HG03442 (cell line): ENCODE measurements around the gene LIG3.
"Not testable (repeated sequence)": the region's sequence is repeated elsewhere in the genome, so short reads cannot be mapped to it uniquely, and the experiment has no call there.

Experiments used
- ATAC-seq: cut with Tn5 transposase; IDR thresholded peaks from one replicate; pipeline ENCODE4 v1.9.1; 2021; ENCODE audit warnings: mild to moderate bottlenecking, moderate library complexity; ENCODE audit not compliant: unreplicated experiment

LIG3 gene

DNA sequence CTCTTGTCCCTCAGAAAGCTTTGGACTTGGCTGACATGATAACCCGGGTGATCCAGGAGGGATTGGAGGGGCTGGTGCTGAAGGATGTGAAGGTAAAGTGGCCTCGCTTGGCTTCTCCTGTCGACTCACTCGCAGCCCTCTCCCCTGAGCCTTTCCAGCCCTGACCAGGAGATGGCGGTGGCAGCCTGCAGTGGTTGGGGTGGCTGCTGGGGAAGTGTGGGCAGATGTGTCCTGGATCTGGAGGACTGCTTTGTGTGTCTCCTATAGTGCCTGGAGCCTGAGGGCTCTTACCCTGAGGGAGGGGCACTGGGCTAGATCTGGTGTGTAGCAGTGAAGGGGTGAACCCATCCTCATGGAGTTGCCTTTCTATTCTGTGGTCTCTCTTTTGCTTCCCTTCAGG lies 17.9 kb downstream of the LIG3 start:
- no peak for ATAC-seq

DNA sequence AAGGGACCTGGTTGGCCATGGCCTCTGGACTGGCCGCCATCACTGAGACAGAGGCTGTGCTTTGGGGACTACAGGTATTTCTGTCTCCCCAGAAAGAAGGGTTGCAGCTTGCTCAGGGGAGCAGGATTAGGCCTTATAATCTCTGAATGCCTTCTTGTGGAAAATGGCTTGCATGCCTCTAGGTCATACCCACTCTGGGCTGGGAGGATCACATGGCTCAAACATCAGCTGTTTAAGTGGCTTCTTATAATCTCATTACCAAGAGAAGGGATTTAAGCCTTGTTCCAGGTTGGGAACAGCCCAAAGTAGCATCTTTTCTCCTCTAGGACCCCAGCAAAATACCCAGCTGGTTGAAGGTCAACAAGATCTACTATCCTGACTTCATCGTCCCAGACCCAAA lies 19.1 kb downstream of the LIG3 start:
- ATAC-seq = no peak

DNA sequence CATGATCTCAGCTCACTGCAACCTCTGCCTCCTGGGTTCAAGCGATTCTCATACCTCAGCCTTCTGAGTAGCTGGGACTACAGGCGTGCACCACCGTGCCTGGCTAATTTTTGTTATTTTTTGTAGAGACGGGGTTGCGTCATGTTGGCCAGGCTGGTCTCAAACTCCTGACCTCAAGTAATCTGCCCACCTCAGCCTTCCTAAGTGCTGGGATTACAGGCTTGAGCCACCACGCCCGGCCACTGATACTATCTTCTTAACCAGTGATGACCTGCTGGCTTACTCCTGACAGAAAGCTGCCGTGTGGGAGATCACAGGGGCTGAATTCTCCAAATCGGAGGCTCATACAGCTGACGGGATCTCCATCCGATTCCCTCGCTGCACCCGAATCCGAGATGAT lies 20.7 kb downstream of the LIG3 start:
- not testable (repeated sequence) for ATAC-seq

DNA sequence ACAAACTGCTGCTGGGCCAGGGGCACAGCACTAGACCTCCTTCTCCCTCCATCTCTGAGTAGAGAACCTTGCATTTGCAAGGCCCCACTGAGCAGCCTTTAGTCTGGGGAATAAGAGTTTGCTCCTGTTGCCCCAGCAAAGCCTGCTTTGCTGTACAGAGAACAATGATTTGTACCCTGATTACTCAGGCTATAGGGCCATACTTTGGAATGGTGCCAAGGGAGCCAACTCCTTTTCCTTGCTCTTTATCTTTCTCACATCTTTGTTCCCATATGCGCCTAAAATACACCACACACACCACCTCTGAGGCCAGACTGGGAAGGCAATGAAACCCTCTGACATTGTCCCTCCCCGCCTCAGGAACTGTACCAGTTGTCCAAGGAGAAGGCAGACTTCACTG lies 21.2 kb downstream of the LIG3 start:
- no peak for ATAC-seq

DNA sequence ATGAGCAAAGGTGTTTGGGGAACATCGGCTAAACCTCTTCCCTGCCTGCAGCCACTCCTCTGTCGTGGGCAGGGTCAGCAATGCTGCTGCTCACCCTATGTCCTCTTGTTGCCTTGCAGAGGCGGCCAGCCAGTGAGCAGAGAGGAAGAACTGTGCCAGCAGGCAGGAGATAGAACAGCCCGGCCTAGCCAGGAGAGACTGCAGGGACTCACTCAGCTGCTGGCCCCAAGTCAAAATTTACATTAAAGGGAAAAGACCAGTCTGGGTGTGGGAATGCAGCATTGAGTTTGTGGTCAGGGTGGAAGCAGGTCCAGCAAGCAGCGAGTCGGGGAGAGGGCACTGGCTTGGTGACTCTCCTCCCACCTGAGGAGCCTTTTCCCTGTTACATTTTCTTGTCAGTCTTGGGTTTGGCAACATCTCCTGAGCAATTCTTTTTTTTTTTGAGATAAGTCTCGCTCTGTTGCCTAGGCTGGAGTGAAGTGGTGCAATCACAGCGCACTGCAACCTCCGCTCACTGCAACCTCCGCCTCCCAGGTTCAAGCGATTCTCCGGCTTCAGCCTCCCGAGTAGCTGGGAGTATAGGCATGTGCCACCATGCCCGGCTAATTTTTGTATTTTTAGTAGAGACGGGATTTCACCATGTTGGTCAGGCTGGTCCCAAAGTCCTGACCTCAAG lies 22.7 kb downstream of the LIG3 start:
- ATAC-seq = no peak

DNA sequence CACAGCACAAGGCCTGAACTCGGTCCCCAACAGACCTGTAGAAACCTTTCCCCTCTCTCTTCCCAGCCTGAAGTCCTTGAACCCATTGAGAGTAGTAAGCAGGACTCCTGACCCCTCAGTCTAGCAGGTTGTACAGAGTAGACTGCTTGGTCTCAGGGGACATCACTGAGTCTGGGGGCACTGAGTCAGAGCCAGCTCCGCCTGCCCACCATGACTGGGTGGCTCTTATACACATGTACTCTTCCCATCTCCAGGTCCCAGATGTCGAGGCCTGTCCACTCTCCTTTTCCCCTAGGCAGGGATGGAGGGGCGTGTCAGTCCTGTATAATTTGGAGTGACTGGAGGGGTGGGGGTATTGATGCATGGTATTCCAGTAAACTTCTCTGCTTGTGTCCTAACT lies 23.5 kb downstream of the LIG3 start:
- no peak for ATAC-seq

DNA sequence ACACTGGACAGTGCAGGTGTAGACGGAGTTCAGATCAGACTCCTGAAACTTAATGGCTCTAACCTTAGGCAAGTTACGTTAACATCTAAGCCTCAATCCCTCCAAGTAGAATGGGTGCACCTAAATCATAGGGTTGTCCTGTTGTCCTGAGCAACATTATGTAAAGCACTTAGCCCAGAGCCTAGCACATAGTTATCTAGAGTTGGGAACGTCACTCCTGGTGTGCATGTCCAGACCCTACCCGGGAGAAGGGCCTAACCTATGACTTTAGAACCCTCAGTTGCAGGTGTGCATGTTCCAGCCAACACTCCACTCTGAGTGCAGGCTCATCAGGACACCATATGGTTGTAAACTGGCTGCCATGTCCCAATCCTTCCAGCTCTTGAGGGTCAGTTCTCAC lies 26.0 kb downstream of the LIG3 start:
- no peak for ATAC-seq

DNA sequence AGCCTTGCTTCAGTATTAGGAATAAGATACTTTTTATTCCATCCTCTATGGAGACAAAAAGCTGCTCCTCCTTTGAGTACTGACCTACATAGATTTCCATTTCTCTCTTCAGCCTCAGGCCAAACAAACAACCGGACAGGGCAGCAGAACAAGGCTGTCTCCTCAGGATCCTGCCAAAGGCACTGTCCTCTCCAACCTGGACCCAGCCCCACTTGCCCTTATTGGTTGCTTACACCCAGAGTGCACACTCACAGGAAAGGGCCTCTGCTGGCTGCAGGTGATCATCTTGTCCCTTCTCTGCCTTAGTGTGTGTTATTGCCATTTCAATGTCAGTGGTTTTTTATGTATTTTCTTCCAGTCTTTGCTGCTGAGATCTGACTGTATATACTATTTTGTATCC lies 26.6 kb downstream of the LIG3 start:
- no peak for ATAC-seq

DNA sequence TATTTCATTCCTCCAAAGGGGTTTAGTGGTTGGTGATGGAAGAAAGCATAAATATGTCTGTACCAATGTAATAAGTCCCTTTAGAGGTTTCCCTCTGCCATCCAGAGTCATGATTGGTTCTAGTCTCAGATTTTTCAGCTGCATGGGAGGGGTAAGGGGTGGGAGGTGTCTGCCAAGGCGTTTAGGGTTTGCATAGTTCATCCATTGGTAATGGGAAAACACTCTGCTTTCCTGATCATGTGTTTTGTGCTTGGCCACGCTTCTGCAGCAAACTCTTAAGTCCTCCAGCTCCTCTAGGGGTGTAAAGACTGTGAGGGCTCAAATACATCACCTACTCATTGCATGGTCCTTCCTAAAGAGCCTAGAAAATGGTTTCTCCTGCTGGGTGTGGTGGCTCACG lies 29.8 kb downstream of the LIG3 start:
- no peak for ATAC-seq

DNA sequence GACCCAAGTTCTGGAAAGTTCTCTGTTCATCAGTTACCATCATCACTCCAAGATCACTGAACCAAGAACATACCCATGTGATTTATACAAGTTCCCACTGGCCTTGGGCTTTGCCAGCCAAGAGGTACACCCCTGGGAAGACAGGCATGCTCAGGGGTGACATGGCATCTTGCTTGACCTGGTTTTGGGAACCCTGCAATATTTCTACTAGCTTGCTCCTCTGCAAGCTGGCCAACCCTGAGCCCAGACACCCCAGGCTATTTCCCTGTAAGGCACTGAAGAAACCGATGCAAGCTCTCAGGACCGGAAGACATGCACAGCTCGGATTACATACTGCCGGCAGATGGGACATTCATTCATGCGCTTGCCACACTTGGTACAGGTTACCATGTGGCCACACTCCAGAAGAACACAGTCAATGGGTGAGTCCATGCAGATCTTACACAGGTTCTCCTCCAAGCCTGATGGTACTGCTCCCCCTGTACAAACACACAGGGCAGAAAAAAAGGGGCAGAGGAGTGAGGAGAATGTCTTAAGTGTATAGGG lies 31.4 kb downstream of the LIG3 start:
- no peak for ATAC-seq

DNA sequence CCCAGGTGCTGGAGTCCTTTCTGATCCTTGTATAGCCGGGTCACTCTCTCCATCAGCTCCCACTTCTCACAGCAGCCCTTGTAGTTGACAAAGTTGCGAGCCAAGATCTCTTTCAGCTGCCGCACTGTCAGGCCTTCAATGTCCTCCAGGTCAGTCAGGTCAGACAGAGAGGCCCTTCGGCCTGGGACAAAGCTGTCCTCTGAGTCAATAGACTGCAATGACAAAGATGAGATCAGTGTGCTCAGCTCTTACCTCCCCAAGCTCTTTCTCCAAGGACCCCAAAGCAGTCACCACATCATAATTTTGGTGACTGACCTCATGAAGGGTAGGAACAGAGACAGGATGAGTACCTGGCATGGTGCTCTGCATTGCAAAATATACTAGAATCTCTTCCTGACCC lies 36.1 kb downstream of the LIG3 start:
- no peak for ATAC-seq

DNA sequence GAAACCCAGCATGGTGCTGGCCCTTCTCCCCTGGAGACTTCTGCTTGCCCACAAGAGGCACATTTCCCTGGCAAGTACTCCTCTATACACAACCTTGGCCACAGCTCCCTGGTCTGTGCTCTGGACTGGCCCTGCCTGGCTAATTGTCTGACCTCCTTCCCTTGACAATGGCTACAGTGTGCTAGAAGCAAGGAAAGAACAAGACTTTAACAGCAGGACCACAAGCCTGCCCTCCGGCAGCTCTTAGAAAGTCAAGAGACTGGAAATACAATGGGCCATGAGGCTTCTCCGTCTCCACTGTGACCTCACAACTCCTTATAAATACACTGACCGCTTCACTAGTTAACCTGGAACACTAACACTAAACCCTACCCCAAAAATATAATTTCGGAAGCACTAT lies 36.7 kb downstream of the LIG3 start:
- ATAC-seq = no peak

DNA sequence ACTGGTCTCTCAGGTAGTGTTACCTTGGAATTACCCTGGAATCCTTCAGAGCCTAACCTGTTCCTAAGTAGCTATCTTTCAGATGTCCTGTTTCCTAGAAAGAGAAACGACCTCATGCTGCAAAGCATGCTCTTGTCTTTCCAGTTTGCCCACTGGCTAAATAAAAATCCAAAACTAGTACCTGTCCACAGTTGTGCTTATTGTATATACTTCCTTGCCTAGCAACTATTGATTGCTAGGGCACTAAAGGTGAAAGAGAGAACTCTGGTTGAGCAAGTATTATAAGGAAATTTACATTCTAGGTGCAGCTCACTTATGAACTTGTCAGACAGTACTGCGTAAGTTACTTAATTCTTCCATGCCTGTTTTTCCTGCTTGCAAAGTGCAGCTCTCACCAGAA lies 38.5 kb downstream of the LIG3 start:
- no peak for ATAC-seq

DNA sequence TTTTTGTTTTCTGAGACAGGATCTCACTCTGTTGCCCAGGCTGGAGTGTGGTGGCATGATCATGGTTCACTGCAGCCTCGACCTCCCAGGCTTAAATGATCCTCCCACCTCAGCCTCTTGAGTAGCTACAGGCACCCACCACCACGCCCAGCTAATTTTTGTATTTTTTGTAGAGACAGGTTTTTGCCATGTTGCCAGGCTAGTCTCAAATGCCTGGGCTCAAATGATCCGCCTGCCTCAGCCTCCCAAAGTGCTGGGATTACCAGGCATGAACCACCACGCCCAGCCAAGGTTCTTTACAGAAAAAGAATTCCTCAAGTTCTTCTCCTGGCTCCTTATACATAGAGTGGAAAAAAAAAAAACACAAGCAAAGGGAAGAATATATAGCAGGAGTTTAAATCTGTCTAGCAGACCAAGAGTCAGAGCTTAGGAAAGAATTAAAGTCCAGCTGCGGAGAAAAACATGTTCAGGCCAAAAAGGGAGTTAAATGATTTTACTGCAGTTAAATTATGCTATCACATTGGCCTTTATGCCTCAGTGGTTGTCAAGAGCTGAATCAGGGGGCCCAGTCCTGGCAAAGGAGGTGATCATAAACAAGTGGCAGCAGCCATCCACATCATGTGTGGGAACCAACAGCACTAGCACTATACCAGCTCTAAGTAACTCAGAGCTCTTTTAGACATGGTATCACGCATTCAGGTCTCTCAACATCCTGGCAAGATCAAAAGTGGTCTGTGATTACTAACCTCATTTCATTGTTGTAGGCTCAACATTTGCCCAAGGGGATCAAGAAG lies 39.3 kb downstream of the LIG3 start:
- no peak for ATAC-seq

DNA sequence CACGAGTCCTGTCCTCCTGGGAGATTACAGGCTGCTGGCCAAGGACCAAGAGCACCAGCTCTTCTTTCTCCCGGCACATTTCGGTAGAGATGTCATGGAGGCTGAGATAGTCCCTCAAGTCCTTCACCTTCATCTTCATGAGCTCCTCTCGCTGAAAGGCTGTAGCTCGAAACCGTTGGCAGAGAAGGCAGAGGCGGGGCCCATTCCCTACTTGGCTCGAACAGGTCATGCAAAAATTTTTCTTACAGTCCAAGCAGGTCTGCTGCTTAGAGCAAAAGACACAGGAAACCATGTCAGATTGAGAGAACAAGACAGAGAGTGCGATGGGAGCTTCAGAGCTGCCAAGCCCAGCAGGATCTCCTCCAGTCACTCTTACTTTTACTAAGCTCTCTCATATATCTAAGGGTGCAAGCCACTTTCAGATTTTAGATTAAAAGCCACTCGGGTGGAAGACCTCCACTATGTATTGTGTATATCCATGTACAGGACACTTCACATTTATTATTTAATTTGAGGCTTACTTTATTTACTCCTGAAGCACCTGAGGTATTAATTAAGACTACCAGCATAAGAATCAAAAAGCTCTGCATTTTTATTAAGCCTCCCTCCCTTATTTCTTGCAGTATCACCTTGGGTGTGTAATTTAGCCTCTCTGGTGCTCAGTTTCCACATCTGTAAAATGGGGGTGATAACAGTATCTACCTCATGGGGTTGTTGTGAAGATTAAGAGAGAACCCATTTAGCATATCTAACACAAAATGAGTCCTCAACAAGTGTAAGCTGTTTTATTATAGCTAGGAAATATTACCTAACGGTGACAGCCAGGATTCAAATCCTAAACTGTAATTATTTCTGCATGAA lies 41.4 kb downstream of the LIG3 start:
- no peak for ATAC-seq

DNA sequence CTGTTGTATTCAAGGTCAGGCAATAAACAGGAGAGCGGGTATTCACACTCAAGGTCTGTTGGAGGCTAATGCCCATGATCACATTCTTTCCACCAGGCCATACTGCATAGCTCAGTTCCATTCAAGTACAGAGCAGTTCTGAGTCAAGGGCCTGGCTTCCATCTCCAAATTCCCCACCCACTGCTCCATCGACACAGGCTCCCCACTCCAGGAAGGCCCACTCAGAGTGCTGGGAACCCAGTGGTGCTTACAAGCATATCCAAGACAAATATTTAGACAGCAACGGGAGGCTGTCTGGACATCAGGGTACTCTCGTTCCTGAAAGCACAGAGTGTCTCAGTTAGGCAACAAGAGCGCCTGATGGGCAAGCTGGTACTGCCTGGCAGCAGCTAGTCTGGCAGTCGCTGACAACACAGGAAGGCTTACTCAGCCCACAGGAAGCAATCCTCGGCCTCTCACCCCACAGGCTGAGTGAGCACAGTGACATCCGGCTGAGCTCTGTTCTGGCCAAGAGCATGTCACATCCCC lies 42.3 kb downstream of the LIG3 start:
- ATAC-seq = peak; percentile 53

DNA sequence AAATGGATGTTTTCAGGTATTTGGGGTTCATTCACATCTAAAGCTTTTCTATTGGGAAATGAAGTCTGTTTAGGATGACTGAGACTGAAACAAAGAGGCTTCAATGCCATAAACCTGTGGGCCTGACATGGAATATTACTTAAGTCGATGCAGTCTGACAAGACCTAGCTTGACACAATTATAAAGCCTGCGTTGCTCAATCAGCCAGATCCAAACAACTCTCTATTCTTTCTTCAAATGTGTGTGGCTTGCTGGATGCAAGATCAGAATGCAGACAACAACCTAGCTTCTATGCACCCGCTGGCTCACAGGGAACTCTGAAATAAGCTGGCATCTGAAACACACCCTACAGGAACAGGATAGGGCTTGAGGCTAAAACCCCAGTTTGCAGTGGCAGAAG lies 43.2 kb downstream of the LIG3 start:
- no peak for ATAC-seq

DNA sequence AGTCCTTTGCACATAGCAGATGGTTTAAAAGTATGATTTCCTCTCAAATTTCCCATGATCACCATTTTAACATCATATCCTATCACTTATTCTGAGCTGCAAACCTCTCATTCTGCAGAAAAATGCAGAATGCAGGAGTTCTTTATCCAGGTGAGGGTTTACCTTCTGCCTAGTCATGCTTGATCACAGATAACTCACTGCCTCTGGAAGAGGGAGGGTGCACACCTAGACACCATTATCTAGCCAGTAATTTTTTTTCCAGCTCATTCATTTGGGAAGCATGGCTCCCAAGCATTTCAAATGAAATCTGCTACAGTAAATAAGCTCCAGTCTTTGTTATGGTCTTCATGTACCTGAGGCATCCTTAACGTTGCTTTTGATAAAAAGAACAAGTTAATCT lies 45.2 kb downstream of the LIG3 start:
- no peak for ATAC-seq

DNA sequence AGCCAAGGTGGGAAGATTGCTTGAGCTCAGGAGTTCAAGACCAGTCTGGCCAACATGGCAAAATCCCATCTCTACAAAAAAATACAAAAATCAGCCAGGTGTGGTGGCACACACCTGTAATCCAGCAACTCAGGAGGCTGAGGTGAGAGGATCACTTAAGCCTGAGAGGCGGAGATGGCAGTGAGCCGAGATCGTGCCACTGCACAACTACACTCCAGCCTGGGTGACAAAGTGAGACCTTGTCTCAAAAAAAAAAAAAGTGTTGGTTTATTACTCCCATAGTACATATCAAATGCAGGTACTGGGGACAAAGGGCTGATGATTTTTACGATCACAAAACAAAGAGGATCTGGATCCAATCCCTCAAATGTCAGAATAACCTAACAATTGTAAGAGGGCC lies 47.8 kb downstream of the LIG3 start:
- not testable (repeated sequence) for ATAC-seq

DNA sequence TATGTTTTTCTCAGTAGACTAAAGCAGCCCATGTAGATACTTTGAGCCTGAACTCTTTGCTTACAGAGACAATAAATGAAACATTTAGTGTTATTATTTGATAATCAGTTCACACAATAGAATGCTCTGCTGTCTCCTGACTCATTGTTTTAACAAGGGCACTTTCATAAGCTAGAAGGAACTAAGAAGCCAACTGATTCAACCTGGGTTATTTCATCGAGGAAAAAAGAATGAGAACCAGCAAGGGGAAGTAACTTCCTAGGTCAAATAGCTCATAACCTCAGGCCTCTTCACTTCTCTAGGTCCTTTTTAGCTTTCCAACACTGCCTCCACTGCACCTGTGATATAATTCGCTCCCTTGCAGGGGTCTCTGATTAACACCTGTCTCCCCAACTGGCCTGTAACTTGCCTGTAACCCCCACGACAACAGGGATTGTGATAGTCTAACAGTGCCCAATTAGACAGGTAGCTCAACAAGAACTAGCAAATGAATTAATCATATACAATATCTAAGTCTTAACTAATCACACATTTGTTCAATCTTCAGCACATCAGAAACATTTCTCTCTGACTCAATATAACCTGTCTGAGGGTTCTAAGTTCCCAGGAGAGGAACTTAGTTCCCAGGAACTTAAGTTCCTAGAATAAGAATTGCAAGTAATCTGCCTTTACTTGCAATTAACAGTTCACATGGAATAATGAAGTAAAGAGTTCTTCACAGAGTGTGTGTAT lies 48.4 kb downstream of the LIG3 start:
- no peak for ATAC-seq

DNA sequence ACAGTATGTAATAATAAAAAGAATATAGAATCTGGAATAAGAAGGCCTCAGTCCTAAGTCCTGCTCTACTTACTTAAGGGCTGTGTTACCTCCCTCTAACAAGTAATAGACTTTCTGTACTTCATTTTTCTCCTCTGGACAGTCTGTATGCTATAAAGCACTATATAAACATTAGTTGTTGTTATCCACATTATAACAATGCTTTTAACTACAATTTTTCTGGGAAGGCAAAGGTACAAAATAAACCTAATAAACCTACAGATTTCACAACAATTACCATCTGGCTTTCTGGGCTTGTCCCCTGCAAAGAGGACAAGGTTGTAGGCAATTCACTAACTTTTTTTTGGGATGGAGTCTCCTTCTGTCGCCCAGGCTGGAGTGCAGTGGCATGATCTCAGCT lies 50.5 kb downstream of the LIG3 start:
- ATAC-seq = no peak
